WTC11 (cell line): ENCODE results near the gene ERCC6. TPM values are rescaled to one million over a fixed set of nuclear protein-coding genes. Genes with fewer than 3 reads are reported as not detected.

ENCODE experiments used
- ATAC-seq: fragments of 200-7000 bp; cut with Tn5 transposase; 2 replicates; pipeline ENCODE4 v1.10.0; 2021; ENCODE audit warnings: mild to moderate bottlenecking, moderate library complexity
- CTCF ChIA-PET: fragments of 300-600 bp; sonication (Branson Sonifier 250); formaldehyde crosslinking; loops from one replicate; lab custom pipeline; 2021; ENCODE audit warnings: antibody characterized with exemption; lab: Charles Lee
- POLR2A ChIA-PET: fragments of 350-600 bp; sonication (Branson Sonifier 250); formaldehyde crosslinking; loops from one replicate; lab custom pipeline; 2021; ENCODE audit warnings: antibody characterized with exemption; lab: Charles Lee
- DNase-seq: peaks from one replicate; pipeline ENCODE4 v3.0.0; 2021; ENCODE audit warnings: low spot score
- H3K27ac Mint-ChIP-seq: 2 replicates; pipeline ENCODE4 v1.8.0; 2021; ENCODE audit warnings: mixed read lengths
- H3K27me3 Mint-ChIP-seq: 2 replicates; pipeline ENCODE4 v1.8.0; 2021; ENCODE audit warnings: low read depth, mild to moderate bottlenecking, moderate library complexity, mixed read lengths
- H3K36me3 Mint-ChIP-seq: 2 replicates; pipeline ENCODE4 v1.8.0; 2021; ENCODE audit warnings: mixed read lengths
- H3K4me1 Mint-ChIP-seq: 2 replicates; pipeline ENCODE4 v1.8.0; 2022; ENCODE audit warnings: mixed read lengths
- H3K4me3 Mint-ChIP-seq: 2 replicates; pipeline ENCODE4 v1.8.0; 2021; ENCODE audit warnings: mild to moderate bottlenecking, moderate library complexity, mixed read lengths
- H3K9me3 Mint-ChIP-seq: 2 replicates; pipeline ENCODE4 v1.8.0; 2021; ENCODE audit warnings: mixed read lengths
- CBFB ChIP-seq: sonication (generic); formaldehyde crosslinking; IDR thresholded peaks from 2 replicates; pipeline ENCODE4 v1.8.1; 2022; ENCODE audit warnings: mild to moderate bottlenecking, low read depth, missing genetic modification reagents
- CREM ChIP-seq: sonication (generic); formaldehyde crosslinking; IDR thresholded peaks from 2 replicates; pipeline ENCODE4 v1.8.1; 2022; ENCODE audit warnings: mild to moderate bottlenecking, missing genetic modification reagents, moderate library complexity
- GABPB1 ChIP-seq: sonication (generic); formaldehyde crosslinking; IDR thresholded peaks from 2 replicates; pipeline ENCODE4 v1.8.1; 2023; ENCODE audit warnings: mild to moderate bottlenecking, missing genetic modification reagents
- GRHL2 ChIP-seq: fragments of 250-450 bp; sonication (Bioruptor Pico); IDR thresholded peaks from 2 replicates; pipeline ENCODE4 v1.8.0; 2022; ENCODE audit warnings: mild to moderate bottlenecking, moderate library complexity; ENCODE audit not compliant: insufficient replicate concordance, severe bottlenecking
- HMGA2 ChIP-seq: fragments of 250-450 bp; sonication (Bioruptor Pico); IDR thresholded peaks from 2 replicates; pipeline ENCODE4 v1.4.0; 2021; ENCODE audit warnings: mild to moderate bottlenecking, moderate library complexity
- JUN ChIP-seq: sonication (generic); formaldehyde crosslinking; IDR thresholded peaks from 2 replicates; pipeline ENCODE4 v1.8.0; 2023; ENCODE audit warnings: mild to moderate bottlenecking, missing genetic modification reagents
- KAT7 ChIP-seq: sonication (generic); formaldehyde crosslinking; IDR thresholded peaks from 2 replicates; pipeline ENCODE4 v1.8.1; 2023; ENCODE audit warnings: missing genetic modification reagents, mild to moderate bottlenecking, borderline replicate concordance
- MXD4 ChIP-seq: fragments of 250-450 bp; sonication (Bioruptor Pico); IDR thresholded peaks from 2 replicates; pipeline ENCODE4 v1.8.0; 2021; ENCODE audit warnings: mild to moderate bottlenecking, moderate library complexity, borderline replicate concordance
- NR2C2 ChIP-seq: sonication (generic); formaldehyde crosslinking; IDR thresholded peaks from 2 replicates; pipeline ENCODE4 v1.8.0; 2022; ENCODE audit warnings: mild to moderate bottlenecking, missing genetic modification reagents
- NR3C1 ChIP-seq: sonication (generic); formaldehyde crosslinking; conservative IDR thresholded peaks from 2 replicates; pipeline ENCODE4 v1.8.1; 2023; ENCODE audit warnings: low read depth, mild to moderate bottlenecking, missing genetic modification reagents
- SMAD3 ChIP-seq: sonication (generic); formaldehyde crosslinking; IDR thresholded peaks from 2 replicates; pipeline ENCODE4 v1.8.0; 2022; ENCODE audit warnings: missing genetic modification reagents, mild to moderate bottlenecking, borderline replicate concordance
- TP53 ChIP-seq: sonication (generic); formaldehyde crosslinking; IDR thresholded peaks from 2 replicates; pipeline ENCODE4 v1.8.1; 2023; ENCODE audit warnings: mild to moderate bottlenecking, missing genetic modification reagents
- ZNF121 ChIP-seq: sonication (generic); formaldehyde crosslinking; IDR thresholded peaks from 2 replicates; pipeline ENCODE4 v1.8.0; 2023; ENCODE audit warnings: missing genetic modification reagents
- ZNF138 ChIP-seq: sonication (generic); formaldehyde crosslinking; conservative IDR thresholded peaks from 2 replicates; pipeline ENCODE4 v1.8.1; 2022; ENCODE audit warnings: mild to moderate bottlenecking, moderate library complexity, missing genetic modification reagents
- ZNF416 ChIP-seq: fragments of 250-450 bp; sonication (Bioruptor Pico); IDR thresholded peaks from 2 replicates; pipeline ENCODE4 v1.9.0; 2021; ENCODE audit warnings: mild to moderate bottlenecking, inconsistent platforms
- total RNA-seq: library from RNA; stranded (reverse); gene quantifications from 3 replicates; pipeline ENCODE4 v1.2.3, GENCODE V29; 2021
- TF ChIP-seq, protein P1 (sequence below): sonication (generic); formaldehyde crosslinking; IDR thresholded peaks from 2 replicates; pipeline ENCODE4 v1.8.1; 2022; ENCODE audit warnings: mild to moderate bottlenecking, moderate library complexity, missing genetic modification reagents
- TF ChIP-seq, protein P2 (sequence below): fragments of 250-450 bp; sonication (Bioruptor Pico); IDR thresholded peaks from 2 replicates; pipeline ENCODE4 v2.1.2; 2022; ENCODE audit warnings: mild to moderate bottlenecking, moderate library complexity
- TF ChIP-seq, protein P3 (sequence below): sonication (generic); formaldehyde crosslinking; IDR thresholded peaks from 2 replicates; pipeline ENCODE4 v1.8.0; 2022; ENCODE audit warnings: mild to moderate bottlenecking, missing genetic modification reagents
- TF ChIP-seq, protein P4 (sequence below): sonication (generic); formaldehyde crosslinking; conservative IDR thresholded peaks from 2 replicates; pipeline ENCODE4 v1.8.1; 2023; ENCODE audit warnings: mild to moderate bottlenecking, low read depth, missing genetic modification reagents, moderate library complexity
- TF ChIP-seq, protein P5 (sequence below): sonication (generic); formaldehyde crosslinking; IDR thresholded peaks from 2 replicates; pipeline ENCODE4 v1.8.1; 2023; ENCODE audit warnings: mild to moderate bottlenecking, missing genetic modification reagents, moderate library complexity
- TF ChIP-seq, protein P6 (sequence below): sonication (generic); formaldehyde crosslinking; IDR thresholded peaks from 2 replicates; pipeline ENCODE4 v1.8.1; 2022; ENCODE audit warnings: low read depth, mild to moderate bottlenecking, moderate library complexity, missing genetic modification reagents, borderline replicate concordance

Gene ERCC6
- total RNA-seq, 1 experiment from 2014 or later: 10.9 TPM

DNA sequence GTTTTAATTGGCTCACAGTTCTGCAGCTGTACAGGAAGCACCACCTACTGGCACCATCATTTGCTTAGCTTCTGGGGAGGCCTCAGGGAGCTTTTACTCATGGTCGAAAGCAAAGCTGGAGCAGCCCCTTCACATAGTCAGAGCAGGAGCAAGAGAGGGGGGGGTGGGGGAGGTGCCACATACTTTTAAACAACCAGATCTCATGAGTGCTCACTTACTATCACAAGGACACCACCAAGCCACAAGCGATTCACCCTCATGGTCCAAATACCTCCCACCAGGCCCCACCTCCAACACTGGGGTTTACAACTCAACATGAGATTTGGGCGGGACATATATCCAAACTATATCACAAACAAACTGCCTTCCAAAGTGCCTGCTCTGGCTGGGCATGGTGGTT is 39.5 kb upstream of the ERCC6 start:
- Mint-ChIP-seq H3K27ac (no peak overlapping the region), H3K36me3 (no peaks in the 10 kb centered on the region), H3K4me1 (peaks cover 4% of the 10 kb centered on the region; the same call in 1 of the 2 replicates), H3K4me3 (no peak overlapping the region), H3K9me3 (no peaks in the 10 kb centered on the region), H3K27me3 (no peaks in the 10 kb centered on the region)
- DNase-seq (no peak), ATAC-seq (no peak)
- POLR2A ChIA-PET: no interaction called here
- TF ChIP-seq JUN (CRISPR knock-in tag) (no peak), MXD4 (CRISPR knock-in tag) (no peak), CREM (CRISPR knock-in tag) (no peak)
- TF ChIP-seq, protein P1, sequence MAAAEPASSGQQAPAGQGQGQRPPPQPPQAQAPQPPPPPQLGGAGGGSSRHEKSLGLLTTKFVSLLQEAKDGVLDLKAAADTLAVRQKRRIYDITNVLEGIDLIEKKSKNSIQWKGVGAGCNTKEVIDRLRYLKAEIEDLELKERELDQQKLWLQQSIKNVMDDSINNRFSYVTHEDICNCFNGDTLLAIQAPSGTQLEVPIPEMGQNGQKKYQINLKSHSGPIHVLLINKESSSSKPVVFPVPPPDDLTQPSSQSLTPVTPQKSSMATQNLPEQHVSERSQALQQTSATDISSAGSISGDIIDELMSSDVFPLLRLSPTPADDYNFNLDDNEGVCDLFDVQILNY (CRISPR knock-in tag): no peak
- TF ChIP-seq, protein P2, sequence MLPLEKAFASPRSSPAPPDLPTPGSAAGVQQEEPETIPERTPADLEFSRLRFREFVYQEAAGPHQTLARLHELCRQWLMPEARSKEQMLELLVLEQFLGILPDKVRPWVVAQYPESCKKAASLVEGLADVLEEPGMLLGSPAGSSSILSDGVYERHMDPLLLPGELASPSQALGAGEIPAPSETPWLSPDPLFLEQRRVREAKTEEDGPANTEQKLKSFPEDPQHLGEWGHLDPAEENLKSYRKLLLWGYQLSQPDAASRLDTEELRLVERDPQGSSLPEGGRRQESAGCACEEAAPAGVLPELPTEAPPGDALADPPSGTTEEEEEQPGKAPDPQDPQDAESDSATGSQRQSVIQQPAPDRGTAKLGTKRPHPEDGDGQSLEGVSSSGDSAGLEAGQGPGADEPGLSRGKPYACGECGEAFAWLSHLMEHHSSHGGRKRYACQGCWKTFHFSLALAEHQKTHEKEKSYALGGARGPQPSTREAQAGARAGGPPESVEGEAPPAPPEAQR (CRISPR knock-in tag): no peak
- CTCF ChIA-PET: no interaction called here

DNA sequence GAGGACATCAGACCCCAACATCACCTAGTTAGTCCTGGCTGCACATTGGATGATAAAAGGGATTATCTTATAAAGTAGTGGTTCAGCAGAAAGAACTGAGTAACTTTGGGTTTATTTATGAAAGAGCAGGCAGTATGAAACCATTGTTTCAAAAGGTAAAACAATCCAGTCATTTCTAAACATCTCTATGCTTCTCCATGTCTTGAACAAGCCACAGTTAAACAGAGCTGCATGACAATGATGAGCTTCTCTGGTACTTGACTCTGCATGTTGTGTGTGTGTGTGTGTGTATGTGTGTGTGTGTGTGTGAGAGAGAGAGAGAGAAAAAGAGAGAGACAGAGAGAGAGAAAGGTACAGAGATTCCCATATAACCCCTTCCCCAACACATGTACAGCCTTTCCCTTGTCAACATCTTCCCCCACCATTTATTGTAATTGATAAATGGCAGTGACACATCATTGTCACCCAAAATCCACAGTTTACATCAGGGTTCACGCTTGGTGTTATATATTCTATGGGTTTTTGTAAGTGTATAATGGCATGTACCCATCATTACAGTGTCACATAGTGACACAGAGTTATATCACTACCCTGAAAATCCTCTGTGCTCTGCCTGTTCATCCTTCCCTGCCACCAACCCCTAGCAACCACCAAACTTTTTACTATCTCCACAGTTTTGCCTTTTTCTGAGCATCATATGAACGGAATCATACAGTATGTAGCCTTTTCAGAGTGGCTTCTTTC is 38.4 kb upstream of the ERCC6 start:
- CTCF ChIA-PET: no interaction called here
- H3K27ac Mint-ChIP-seq: no peak overlapping the region
- POLR2A ChIA-PET: no interaction called here
- no peaks in the 10 kb centered on the region for H3K36me3 Mint-ChIP-seq
- H3K27me3 Mint-ChIP-seq: no peaks in the 10 kb centered on the region
- H3K9me3 Mint-ChIP-seq: no peaks in the 10 kb centered on the region
- ATAC-seq (no peak), DNase-seq (no peak)
- TF ChIP-seq GABPB1 (no peak), ZNF416 (CRISPR knock-in tag) (no peak), ZNF138 (CRISPR knock-in tag) (no peak), TP53 (CRISPR knock-in tag) (no peak)
- TF ChIP-seq, protein P3, sequence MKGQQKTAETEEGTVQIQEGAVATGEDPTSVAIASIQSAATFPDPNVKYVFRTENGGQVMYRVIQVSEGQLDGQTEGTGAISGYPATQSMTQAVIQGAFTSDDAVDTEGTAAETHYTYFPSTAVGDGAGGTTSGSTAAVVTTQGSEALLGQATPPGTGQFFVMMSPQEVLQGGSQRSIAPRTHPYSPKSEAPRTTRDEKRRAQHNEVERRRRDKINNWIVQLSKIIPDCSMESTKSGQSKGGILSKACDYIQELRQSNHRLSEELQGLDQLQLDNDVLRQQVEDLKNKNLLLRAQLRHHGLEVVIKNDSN: no peak
- H3K4me3 Mint-ChIP-seq: no peak overlapping the region
- peaks cover 4% of the 10 kb centered on the region; the same call in 1 of the 2 replicates for H3K4me1 Mint-ChIP-seq

DNA sequence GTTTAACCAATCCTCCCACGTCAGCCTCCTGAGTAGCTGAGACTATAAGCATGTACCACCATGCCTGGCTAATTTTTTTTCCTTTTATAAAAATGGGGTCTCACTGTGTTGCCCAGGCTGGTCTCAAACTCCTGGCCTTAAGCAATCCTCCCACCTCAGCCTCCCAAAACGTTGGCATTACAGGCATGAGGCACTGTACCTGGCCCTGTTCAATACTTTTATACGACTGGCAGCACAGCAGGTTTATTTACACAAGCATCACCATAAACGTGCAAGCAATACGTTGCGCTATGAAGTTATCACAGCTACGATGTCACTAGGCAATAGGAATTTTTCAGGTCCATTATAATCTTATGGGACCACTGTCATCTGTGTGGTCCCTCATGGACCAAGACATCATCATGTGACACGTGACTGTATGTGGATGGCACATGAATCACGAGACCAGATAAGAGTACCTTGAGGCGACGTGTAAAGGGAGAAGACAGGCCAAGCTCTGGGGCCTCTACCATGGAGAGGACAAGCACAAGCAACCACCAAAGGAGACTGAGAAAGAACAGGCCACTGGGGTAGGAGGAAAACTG is 36.7 kb upstream of the ERCC6 start:
- H3K27ac Mint-ChIP-seq: no peak overlapping the region
- DNase-seq (no peak), ATAC-seq (no peak)
- H3K9me3 Mint-ChIP-seq: no peaks in the 10 kb centered on the region
- ChIA-PET CTCF (no interaction called here), POLR2A (no interaction called here)
- H3K4me3 Mint-ChIP-seq: no peak overlapping the region
- no peaks in the 10 kb centered on the region; the same call in 1 of the 2 replicates for H3K27me3 Mint-ChIP-seq
- no peak for TF ChIP-seq GRHL2 (CRISPR knock-in tag)
- no peak for TF ChIP-seq KAT7
- TF ChIP-seq ZNF121: 0 out of 2 replicates have a peak, but pooled peaks have one; percentile 26
- no peaks in the 10 kb centered on the region for H3K36me3 Mint-ChIP-seq
- H3K4me1 Mint-ChIP-seq: peaks cover 4% of the 10 kb centered on the region; the same call in 1 of the 2 replicates

DNA sequence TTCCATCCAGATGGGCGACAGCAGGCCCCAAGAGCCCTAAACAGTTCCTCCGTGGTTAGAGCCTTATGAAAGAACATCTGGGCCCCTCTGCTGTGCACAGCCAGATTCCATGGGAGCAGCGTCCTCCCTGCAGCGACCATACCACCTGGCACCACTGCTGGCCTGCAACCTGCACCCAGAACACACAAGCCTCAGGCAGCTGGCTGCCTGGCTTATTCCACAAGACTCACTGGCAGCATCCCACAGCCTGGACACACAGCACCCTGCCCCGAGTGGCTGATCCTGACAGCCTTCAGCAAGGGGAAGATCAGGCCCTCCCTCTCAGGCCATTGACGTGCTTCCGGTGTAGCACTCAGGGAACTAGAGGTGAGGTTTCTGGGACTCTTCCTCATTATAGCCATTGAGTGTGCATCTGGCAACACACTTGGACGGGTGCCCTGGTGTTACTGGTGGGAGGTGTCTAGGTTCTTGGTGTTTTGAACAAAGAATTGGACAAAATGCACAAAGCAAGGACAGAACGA is 33.7 kb upstream of the ERCC6 start:
- peaks cover 11% of the 10 kb centered on the region for H3K27me3 Mint-ChIP-seq
- H3K36me3 Mint-ChIP-seq: 0 out of 2 replicates have a peak, but pooled peaks cover 6% of the 10 kb centered on the region
- POLR2A ChIA-PET: no interaction called here
- CTCF ChIA-PET: no interaction called here
- ATAC-seq: no peak
- no peak overlapping the region for H3K27ac Mint-ChIP-seq
- H3K4me3 Mint-ChIP-seq: no peak overlapping the region
- peaks cover 22% of the 10 kb centered on the region for H3K9me3 Mint-ChIP-seq
- H3K4me1 Mint-ChIP-seq: no peaks in the 10 kb centered on the region
- DNase-seq: no peak
- TF ChIP-seq CBFB (no peak), HMGA2 (CRISPR knock-in tag) (no peak), SMAD3 (CRISPR knock-in tag) (no peak), NR2C2 (no peak), NR3C1 (no peak)
- TF ChIP-seq, protein P4, sequence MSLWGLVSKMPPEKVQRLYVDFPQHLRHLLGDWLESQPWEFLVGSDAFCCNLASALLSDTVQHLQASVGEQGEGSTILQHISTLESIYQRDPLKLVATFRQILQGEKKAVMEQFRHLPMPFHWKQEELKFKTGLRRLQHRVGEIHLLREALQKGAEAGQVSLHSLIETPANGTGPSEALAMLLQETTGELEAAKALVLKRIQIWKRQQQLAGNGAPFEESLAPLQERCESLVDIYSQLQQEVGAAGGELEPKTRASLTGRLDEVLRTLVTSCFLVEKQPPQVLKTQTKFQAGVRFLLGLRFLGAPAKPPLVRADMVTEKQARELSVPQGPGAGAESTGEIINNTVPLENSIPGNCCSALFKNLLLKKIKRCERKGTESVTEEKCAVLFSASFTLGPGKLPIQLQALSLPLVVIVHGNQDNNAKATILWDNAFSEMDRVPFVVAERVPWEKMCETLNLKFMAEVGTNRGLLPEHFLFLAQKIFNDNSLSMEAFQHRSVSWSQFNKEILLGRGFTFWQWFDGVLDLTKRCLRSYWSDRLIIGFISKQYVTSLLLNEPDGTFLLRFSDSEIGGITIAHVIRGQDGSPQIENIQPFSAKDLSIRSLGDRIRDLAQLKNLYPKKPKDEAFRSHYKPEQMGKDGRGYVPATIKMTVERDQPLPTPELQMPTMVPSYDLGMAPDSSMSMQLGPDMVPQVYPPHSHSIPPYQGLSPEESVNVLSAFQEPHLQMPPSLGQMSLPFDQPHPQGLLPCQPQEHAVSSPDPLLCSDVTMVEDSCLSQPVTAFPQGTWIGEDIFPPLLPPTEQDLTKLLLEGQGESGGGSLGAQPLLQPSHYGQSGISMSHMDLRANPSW (CRISPR knock-in tag): no peak
- TF ChIP-seq, protein P5, sequence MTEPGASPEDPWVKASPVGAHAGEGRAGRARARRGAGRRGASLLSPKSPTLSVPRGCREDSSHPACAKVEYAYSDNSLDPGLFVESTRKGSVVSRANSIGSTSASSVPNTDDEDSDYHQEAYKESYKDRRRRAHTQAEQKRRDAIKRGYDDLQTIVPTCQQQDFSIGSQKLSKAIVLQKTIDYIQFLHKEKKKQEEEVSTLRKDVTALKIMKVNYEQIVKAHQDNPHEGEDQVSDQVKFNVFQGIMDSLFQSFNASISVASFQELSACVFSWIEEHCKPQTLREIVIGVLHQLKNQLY (CRISPR knock-in tag): no peak
- TF ChIP-seq, protein P6, sequence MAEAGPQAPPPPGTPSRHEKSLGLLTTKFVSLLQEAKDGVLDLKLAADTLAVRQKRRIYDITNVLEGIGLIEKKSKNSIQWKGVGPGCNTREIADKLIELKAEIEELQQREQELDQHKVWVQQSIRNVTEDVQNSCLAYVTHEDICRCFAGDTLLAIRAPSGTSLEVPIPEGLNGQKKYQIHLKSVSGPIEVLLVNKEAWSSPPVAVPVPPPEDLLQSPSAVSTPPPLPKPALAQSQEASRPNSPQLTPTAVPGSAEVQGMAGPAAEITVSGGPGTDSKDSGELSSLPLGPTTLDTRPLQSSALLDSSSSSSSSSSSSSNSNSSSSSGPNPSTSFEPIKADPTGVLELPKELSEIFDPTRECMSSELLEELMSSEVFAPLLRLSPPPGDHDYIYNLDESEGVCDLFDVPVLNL (CRISPR knock-in tag): no peak
